Right cardiac atrium (tissue), 5 donors: ENCODE results near the gene MAP2K1. TPM values are rescaled to one million over a fixed set of nuclear protein-coding genes. Genes with fewer than 3 reads are reported as not detected.

Experiments
- ATAC-seq, 2 donors: fragments of 200-7000 bp; cut with Tn5 transposase; one replicate each; pipeline versions ENCODE4 v1.8.0 to v1.9.1; 2020; ENCODE audit warnings: moderate library complexity in 2 of 2, mild to moderate bottlenecking in 1 of 2
- DNase-seq, 3 donors: peaks; one replicate each; pipeline ENCODE4 v3.0.0-alpha.2; 2020
- H3K27ac ChIP-seq: one replicate; pipeline ENCODE4 v1.5.1; 2013; ENCODE audit warnings: mild to moderate bottlenecking, low read length, control low read depth, moderate library complexity
- H3K27me3 ChIP-seq: one replicate; pipeline ENCODE4 v1.6.1; 2013; ENCODE audit not compliant: control insufficient read depth, insufficient read depth
- H3K4me1 ChIP-seq: one replicate; pipeline ENCODE4 v1.6.1; 2013; ENCODE audit warnings: low read length; ENCODE audit not compliant: control insufficient read depth, insufficient read depth
- H3K4me3 ChIP-seq: one replicate; pipeline ENCODE4 v1.5.1; 2013; ENCODE audit warnings: low read length, control low read depth
- H3K9me3 ChIP-seq: one replicate; pipeline ENCODE4 v1.6.1; 2013; ENCODE audit warnings: low read length; ENCODE audit not compliant: control insufficient read depth
- WGBS: extraction: QIAGEN DNeasy Blood & Tissue Kit; methylation state at CpG from one replicate; pipeline ENCODE4 v1.1.7; 2013; 5-methylcytosine and 5-hydroxymethylcytosine counted together
- intact Hi-C, 4 donors: fragments of 100-400 bp; cut with DNase I; formaldehyde crosslinking; loops; one replicate each; pipeline versions ENCODE4 v1.11.0 to v1.14.0; 2022 to 2023
- polyA plus RNA-seq: library from polyadenylated mRNA; stranded (reverse); fragments of 200-250 nt; gene quantifications from one replicate; pipeline ENCODE4 v1.2.3, GENCODE V29; 2013
- total RNA-seq, 4 donors: library from RNA; stranded (reverse); fragmentation: NEBNext Ultra II Directional; extraction: Animal tissue kit (Norgen Biotek cat#: 25700); gene quantifications; one replicate each; pipeline ENCODE4 v1.2.1, GENCODE V29; 2021
- donor health status: healthy with polysubstance abuse.
- donor health status: DM: no; HTN: yes; CAD: no.
- donor health status: DM: no; HTN: no; CAD: no.
- donor health status: DM: no; HTN: yes; CAD: no; lungs with severe emphysema.
- donor health status: DM: yes; HTN: yes; CAD: no.

MAP2K1 gene
- total and polyA plus RNA-seq, 5 donors, result 32.6 to 45.9 (median 38.4) TPM

DNA sequence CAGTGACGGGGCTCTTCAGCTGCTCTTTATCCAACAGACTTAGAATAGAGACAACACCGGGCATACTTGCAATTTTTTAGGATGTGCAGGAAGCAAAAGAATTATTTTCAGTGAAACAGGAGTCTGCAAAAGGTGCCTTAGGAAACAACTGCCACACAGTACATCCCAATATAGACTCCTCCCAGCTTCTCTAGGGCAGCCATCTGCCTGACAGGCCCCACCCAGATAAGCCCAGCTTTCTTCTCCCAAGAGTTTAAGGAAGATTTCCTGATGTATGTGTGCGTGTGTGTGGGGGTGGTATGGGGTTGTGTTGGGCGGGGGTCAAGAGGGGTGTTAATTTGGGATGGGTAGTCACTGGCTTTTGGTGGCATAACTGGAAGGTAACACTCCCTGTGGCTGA lies 21.5 kb downstream of the MAP2K1 start:
- ATAC-seq (no peak), DNase-seq (no peak)
- 87% methylated on average over 4 of the region's 4 CpGs for WGBS
- Histone ChIP-seq H3K27ac (no peak overlapping the region), H3K4me3 (no peak overlapping the region), H3K27me3 (no peaks in the 10 kb centered on the region), H3K4me1 (peaks cover 15% of the 10 kb centered on the region), H3K9me3 (no peaks in the 10 kb centered on the region)
- intact Hi-C loops, result loop anchor here in 1 of 4 donors (10.0 kb wide), 1 partner anchor 67 kb away; no protein-coding TSS in a partner anchor

DNA sequence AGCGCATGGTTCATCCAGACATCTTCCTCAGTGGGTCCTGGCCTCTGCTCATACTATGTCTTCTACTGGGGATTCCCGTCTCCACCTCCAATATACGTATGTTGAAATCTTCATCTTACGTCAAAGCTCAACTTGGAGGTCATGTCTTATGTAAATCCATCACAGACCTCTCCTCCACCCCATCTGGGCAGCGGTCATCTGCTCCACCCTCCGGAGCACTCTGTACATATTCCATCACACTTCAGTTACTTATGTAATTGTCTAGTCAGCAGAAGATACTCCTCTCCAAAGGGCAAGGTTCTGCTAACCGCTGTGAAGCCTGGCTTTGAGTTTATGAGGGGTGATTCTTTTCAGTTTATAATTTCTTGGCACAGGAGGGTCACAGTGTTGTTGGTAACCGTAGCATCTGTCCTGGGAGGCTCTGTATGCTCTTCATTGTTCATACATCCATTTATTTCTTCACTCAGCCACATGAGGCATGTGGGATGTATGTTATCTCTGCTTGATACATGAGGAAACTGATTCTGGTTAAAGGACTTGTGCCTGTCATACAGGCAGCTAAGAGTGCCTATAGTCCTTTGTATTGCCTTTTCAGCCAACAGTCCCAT lies 22.1 kb downstream of the MAP2K1 start:
- no peaks in the 10 kb centered on the region for H3K9me3 ChIP-seq
- intact Hi-C loops, result loop anchor here in 1 of 4 donors (10.0 kb wide), 1 partner anchor 66 kb away; no protein-coding TSS in a partner anchor
- DNase-seq (peak in 1 of 3 donors; percentile 31), ATAC-seq (peak; percentile 36 to 45)
- H3K4me1 ChIP-seq, result peaks cover 15% of the 10 kb centered on the region
- WGBS, result 64% methylated on average over 8 of the region's 8 CpGs
- H3K27ac ChIP-seq, result no peak overlapping the region
- no peak overlapping the region for H3K4me3 ChIP-seq
- H3K27me3 ChIP-seq, result no peaks in the 10 kb centered on the region

DNA sequence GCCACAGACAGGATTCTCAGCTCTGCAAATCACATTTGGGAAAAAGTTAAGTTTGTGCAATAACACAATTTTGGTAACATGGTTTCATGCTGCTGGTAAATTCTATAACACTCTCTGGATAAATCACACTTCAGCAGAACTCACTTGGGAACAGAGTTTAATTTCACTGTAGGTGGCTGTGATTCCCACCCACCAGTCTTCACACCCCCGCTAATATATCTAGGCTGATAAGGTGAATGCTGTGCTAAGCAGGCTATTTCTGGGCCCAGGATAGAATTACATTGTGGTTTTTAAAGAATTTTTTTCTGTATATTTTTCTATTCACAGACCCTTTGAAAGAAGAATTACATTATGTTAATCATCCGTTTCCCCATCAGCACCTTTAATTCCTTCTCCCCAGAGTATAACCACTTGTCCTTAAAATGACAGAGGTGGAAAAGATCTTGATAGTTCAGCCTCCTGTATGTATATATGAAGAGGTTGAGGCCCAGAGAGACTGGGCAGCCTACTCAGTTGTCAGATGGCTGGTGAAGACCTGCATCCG lies 22.9 kb downstream of the MAP2K1 start:
- ATAC-seq (no peak), DNase-seq (no peak)
- H3K4me3 ChIP-seq, result no peak overlapping the region
- no peaks in the 10 kb centered on the region for H3K9me3 ChIP-seq
- intact Hi-C loops, result loop anchor here in 2 of 4 donors (10.0 kb wide), 2 partner anchors 55 to 65 kb away; partner anchors contain the start of gene TIPIN (in 1 of the 2)
- H3K4me1 ChIP-seq, result peaks cover 11% of the 10 kb centered on the region
- WGBS, result 60% methylated on average over 3 of the region's 3 CpGs
- H3K27ac ChIP-seq, result no peak overlapping the region
- no peaks in the 10 kb centered on the region for H3K27me3 ChIP-seq

DNA sequence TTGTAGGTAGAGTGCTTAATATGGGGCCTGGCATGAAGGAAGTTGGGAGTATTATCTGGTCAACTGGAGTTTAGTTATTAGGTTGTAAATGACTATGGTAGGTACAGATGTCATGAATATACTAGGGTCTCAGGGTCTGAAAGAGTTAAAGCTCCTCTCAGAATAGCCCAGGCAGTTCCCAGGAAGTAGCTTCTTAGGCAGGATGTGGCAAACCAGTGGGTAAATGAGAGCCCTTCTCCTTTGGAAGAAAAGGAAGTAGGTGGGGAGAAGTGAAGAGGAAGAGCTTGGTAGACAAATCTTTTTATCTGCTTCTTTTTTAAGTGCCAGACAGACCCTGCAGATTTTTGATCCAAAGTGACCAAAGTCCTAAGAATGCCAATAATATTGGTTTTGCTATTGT lies 24.5 kb downstream of the MAP2K1 start:
- no peak for ATAC-seq
- Histone ChIP-seq H3K27ac (no peak overlapping the region), H3K4me1 (peaks cover 9% of the 10 kb centered on the region)

DNA sequence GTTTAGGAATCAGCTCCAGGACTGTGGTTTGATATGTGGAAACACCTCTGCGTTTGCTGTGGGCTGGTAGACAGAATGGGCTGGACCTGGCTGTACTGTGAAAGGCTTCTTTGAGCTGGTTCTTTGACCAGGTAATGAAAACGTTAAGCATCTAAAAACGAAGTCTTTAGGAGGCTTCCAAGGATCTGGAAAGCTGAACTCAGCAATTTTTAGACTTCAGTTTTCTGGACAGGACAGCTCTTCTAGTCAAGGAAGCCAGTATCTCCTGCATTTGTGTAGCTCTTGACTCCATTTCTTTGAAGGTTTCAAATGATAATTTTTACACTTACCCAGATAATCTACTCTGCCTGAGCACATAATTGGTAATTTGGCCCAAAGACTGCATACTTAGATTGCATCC lies 25.5 kb downstream of the MAP2K1 start:
- DNase-seq (no peak), ATAC-seq (no peak)
- 60% methylated on average over 3 of the region's 3 CpGs for WGBS
- Histone ChIP-seq H3K4me1 (peaks cover 9% of the 10 kb centered on the region), H3K9me3 (no peaks in the 10 kb centered on the region), H3K27me3 (no peaks in the 10 kb centered on the region), H3K4me3 (no peak overlapping the region), H3K27ac (no peak overlapping the region)
- intact Hi-C loops, result loop anchor here in 1 of 4 donors (10.0 kb wide), 1 partner anchor 57 kb away; the partner anchor contains the start of gene TIPIN

More for the DNA sequence above, 24.5 kb downstream of the MAP2K1 start:
- Histone ChIP-seq H3K27me3 (no peaks in the 10 kb centered on the region), H3K9me3 (no peaks in the 10 kb centered on the region), H3K4me3 (no peak overlapping the region)
- intact Hi-C loops, result loop anchor here in 1 of 4 donors (10.0 kb wide), 1 partner anchor 56 kb away; the partner anchor contains the start of gene TIPIN
- no peak for DNase-seq

DNA sequence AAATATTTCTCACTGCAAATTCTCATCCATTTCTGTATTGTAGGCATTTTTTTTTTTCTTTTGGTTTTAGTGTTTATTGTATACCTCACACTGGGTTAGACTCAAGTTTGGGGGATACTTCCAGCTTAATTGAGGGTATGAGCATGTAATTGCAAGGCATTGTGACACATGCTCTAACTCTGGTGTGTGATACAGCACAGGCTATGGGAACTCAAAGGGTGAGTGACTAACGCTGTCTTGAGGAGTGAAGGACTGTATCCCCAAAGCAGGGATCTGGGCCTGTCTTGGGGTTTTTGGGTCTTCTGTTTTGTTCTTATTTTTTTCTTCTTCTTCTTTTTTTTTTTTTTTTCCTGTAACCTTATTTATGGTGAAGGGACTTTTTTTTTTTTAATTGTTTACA lies 26.9 kb downstream of the MAP2K1 start:
- no peaks in the 10 kb centered on the region for H3K27me3 ChIP-seq
- intact Hi-C loops, result loop anchor here in 1 of 4 donors (10.0 kb wide), 1 partner anchor 59 kb away; the partner anchor contains the start of gene TIPIN
- no peaks in the 10 kb centered on the region for H3K9me3 ChIP-seq
- ATAC-seq (no peak), DNase-seq (no peak)
- H3K4me1 ChIP-seq, result peaks cover 14% of the 10 kb centered on the region
- no peak overlapping the region for H3K27ac ChIP-seq
- 94% methylated on average over 1 of the region's 1 CpG for WGBS
- no peak overlapping the region for H3K4me3 ChIP-seq

DNA sequence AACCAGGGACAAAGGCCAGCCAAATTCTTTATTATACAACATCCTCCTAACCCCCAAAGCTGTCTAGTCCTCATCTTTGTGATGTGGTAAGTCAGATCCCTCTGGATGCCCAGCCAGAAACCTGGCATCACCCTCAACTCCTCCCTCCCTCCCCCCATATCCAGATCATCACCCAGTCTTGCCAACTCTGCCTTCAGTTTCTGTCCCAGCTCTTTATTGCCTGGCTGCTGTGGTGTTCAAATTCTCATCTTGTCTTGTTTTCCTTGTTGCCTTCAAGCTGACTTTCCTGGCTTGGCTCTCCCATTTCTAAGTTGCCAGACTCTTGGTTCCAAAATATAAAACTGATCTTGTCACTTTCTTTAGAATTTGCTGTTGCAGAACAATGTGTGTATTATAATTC lies 28.6 kb downstream of the MAP2K1 start:
- no peak overlapping the region for H3K27ac ChIP-seq
- intact Hi-C loops, result loop anchor here in 1 of 4 donors (10.0 kb wide), 1 partner anchor 61 kb away; the partner anchor contains the start of gene TIPIN
- DNase-seq (no peak), ATAC-seq (no peak)
- H3K27me3 ChIP-seq, result no peaks in the 10 kb centered on the region
- peaks cover 9% of the 10 kb centered on the region for H3K4me1 ChIP-seq
- no peaks in the 10 kb centered on the region for H3K9me3 ChIP-seq
- H3K4me3 ChIP-seq, result no peak overlapping the region

DNA sequence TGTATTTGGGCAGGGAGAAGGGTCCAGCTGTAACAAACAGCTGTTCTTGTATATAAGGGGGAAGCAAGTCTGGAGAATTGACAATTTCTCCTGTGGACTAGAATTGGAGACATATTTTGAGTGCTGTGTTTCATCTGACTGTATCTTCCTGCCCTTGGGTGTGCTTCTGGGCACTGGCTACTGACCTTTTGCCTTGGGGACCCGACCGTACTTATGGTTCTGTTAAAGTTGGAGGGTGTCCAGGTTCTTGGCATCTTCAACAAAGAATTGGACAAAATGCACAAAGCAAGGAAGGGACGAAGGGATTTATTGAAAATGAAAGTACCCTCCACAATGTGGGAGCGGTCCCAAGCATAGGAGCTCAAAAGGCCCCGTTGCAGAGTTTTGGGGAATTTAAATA lies 31.0 kb downstream of the MAP2K1 start:
- Histone ChIP-seq H3K4me1 (peaks cover 5% of the 10 kb centered on the region), H3K4me3 (peak overlapping the region; percentile 23), H3K9me3 (no peaks in the 10 kb centered on the region), H3K27me3 (no peaks in the 10 kb centered on the region), H3K27ac (peak overlapping the region; percentile 8)
- WGBS, result 27% methylated on average over 5 of the region's 5 CpGs
- DNase-seq, result no peak
- ATAC-seq, result no peak
- intact Hi-C loops, result loop anchor here in 1 of 4 donors (10.0 kb wide), 1 partner anchor 63 kb away; the partner anchor contains the start of gene TIPIN

DNA sequence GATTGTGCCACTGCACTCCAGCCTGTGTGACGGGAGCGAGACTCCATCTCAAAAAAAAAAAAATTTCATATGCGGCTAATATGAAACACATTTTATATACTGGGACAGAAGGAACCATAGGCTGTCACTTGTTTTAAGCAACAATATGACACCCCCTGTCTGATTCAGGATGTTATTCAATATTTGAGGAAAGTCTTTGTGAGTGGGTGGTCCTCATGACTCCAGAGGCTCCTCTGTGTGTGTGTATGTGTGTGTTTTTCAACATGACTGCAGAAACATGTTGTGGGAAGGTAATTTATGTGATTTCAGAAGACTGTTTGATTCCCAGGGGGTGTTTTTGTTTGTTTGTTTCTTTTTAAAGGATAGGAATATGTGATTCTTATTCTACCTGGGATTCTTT lies 32.8 kb downstream of the MAP2K1 start:
- H3K27me3 ChIP-seq, result no peaks in the 10 kb centered on the region
- H3K9me3 ChIP-seq, result no peaks in the 10 kb centered on the region
- ATAC-seq (no peak), DNase-seq (no peak)
- peaks cover 5% of the 10 kb centered on the region for H3K4me1 ChIP-seq
- no peak overlapping the region for H3K27ac ChIP-seq
- intact Hi-C loops, result loop anchor here in 1 of 4 donors (10.0 kb wide), 1 partner anchor 65 kb away; the partner anchor contains the start of gene TIPIN
- no peak overlapping the region for H3K4me3 ChIP-seq
- 97% methylated on average over 3 of the region's 3 CpGs for WGBS

DNA sequence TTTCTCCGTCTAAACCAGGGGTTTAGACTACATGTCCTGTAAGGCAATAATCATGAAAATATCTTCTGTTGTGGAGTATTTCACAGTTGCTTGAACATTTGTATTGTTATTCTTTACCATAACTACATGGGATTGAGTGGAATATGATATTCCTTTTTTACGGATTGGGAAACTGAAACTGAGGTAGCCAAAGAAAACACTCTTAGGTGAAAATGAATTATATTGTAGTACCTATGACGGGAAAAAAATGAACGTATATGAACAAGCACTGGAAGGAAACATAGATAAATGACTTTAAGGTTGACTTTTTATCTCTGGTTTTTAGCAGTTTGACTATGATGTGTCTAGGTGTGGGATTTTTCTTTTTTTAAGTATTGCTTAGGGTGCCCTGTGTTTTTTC lies 35.6 kb downstream of the MAP2K1 start:
- H3K27ac ChIP-seq, result no peak overlapping the region

DNA sequence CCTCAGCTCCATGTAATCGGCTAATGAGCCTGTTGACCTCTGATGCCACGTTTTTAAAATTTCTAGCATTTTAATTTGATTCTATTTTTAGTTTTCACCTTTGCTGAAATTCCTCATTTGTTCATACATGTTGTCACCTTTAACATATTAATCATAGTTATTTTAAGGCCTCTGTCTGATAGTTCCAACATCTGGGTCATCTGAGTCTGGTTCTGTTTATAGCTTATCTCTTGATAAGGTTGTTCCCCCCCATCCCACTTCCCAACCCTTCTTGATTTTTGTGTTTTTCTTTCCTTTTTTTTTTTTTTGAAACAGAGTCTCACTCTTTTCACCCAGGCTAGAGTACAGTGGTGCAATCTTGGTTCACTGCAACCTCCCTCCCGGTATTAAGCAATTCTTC lies 36.4 kb downstream of the MAP2K1 start:
- H3K4me1 ChIP-seq, result peaks cover 3% of the 10 kb centered on the region
- 82% methylated on average over 3 of the region's 3 CpGs for WGBS
- intact Hi-C loops, result no loop called here
- no peak overlapping the region for H3K4me3 ChIP-seq
- no peaks in the 10 kb centered on the region for H3K9me3 ChIP-seq
- no peak overlapping the region for H3K27ac ChIP-seq
- no peaks in the 10 kb centered on the region for H3K27me3 ChIP-seq
- DNase-seq (no peak), ATAC-seq (no peak)

More for the DNA sequence above, 35.6 kb downstream of the MAP2K1 start:
- Histone ChIP-seq H3K27me3 (no peaks in the 10 kb centered on the region), H3K9me3 (no peaks in the 10 kb centered on the region), H3K4me1 (peaks cover 5% of the 10 kb centered on the region), H3K4me3 (no peak overlapping the region)
- ATAC-seq, result no peak
- 93% methylated on average over 4 of the region's 4 CpGs for WGBS
- intact Hi-C loops, result no loop called here
- DNase-seq, result no peak
